Retinal pigment epithelial cell (primary cell): ENCODE measurements around the gene NOS3.

Source experiments
- DNase-seq: peaks from one replicate; pipeline ENCODE4 v3.0.0-alpha.2; 2010; ENCODE audit warnings: low read depth
- H3K4me3 ChIP-seq: 2 replicates; pipeline ENCODE4 v1.5.1; 2011; ENCODE audit warnings: mild to moderate bottlenecking, low read length, control low read depth, moderate library complexity
- TF ChIP-seq, protein P1 (sequence below): conservative IDR thresholded peaks from 2 replicates; pipeline ENCODE4 v1.5.1; 2011; ENCODE audit warnings: low read depth, low read length, control low read depth, inconsistent platforms

The NOS3 gene

GRCh38 chr7:150945171-150945852 lies 45.5 kb upstream of the NOS3 start:
- no peak for DNase-seq
- TF ChIP-seq, protein P1, sequence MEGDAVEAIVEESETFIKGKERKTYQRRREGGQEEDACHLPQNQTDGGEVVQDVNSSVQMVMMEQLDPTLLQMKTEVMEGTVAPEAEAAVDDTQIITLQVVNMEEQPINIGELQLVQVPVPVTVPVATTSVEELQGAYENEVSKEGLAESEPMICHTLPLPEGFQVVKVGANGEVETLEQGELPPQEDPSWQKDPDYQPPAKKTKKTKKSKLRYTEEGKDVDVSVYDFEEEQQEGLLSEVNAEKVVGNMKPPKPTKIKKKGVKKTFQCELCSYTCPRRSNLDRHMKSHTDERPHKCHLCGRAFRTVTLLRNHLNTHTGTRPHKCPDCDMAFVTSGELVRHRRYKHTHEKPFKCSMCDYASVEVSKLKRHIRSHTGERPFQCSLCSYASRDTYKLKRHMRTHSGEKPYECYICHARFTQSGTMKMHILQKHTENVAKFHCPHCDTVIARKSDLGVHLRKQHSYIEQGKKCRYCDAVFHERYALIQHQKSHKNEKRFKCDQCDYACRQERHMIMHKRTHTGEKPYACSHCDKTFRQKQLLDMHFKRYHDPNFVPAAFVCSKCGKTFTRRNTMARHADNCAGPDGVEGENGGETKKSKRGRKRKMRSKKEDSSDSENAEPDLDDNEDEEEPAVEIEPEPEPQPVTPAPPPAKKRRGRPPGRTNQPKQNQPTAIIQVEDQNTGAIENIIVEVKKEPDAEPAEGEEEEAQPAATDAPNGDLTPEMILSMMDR = no peak
- no peak overlapping the region for H3K4me3 ChIP-seq

DNA sequence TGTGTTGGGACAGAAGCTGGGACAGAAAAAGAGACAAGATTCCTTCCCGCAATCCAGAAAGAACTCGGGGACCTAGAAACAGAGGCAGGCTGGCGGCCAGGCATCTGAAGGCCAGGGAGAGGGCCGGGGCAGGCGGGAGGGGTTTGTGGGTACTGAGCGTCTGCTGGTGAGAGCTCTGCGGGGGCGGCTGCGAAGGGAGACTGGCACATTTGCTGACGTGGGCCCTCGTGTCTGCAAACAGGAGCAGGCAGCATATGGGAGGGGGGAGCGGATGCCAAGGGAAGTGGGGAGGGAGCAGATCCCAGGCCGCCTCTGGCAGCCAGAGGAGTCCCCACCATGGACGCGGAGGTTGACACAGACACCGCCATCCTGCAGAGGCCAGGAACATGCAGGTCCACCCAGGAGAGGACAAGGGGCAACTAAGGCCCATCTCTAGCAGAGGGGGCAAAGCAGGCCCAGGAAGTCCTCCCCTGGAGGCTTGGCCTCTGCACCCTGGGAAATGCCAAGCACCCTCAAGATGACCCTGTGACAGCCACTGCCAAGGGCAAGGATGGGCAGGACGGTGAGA lies 44.9 kb upstream of the NOS3 start:
- TF ChIP-seq, protein P1 = no peak
- no peak overlapping the region for H3K4me3 ChIP-seq
- DNase-seq = peak; percentile 88

DNA sequence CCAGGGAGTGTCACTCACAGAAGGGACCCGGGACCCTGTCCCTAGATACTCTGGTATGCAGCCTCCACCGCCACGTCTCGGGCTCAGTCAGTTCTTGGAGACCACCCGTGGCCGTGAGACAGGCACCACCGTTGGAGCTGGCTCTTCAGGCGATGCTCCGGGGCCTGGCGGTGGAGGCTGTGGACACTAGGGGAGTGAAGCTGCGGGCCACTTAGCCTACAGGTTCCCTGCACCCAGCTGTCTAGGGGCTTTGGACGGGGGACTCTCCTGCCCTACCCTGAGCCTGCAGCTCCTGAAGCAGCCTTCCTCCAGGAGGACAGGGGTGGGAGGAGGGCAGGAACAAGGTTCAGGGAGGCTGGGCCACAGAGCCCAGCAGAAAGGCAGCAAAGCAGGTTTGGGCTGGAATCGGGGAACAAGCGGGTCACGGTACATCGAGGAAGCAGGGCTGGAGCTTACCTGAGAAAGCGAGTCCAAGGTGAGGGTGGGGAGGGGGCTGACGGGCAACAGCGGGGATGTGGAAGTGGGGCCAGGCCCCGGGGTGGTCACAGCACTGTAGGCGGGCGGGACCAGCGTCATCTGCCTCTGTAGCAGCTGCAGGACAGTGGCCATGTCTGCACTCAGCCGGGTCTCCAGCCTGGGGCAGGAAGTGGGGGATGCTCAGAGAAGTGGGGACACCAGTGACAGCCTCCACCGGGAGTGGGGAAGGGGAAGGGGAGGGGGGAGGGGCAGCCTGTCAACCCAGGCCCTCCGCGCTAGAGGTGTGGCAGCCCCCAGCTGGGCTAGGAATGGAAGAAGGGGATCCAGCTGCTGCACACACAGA lies 44.2 kb upstream of the NOS3 start:
- TF ChIP-seq, protein P1 = no peak
- no peak overlapping the region for H3K4me3 ChIP-seq
- DNase-seq = no peak

GRCh38 chr7:150947241-150947745 lies 43.5 kb upstream of the NOS3 start:
- H3K4me3 ChIP-seq = no peak overlapping the region
- DNase-seq = no peak
- TF ChIP-seq, protein P1 = no peak

- H3K4me3 ChIP-seq = no peak overlapping the region
- no peak for DNase-seq
- TF ChIP-seq, protein P1 = no peak
These were observed 42.8 kb upstream of the NOS3 start for GRCh38 chr7:150947761-150948651.

DNA sequence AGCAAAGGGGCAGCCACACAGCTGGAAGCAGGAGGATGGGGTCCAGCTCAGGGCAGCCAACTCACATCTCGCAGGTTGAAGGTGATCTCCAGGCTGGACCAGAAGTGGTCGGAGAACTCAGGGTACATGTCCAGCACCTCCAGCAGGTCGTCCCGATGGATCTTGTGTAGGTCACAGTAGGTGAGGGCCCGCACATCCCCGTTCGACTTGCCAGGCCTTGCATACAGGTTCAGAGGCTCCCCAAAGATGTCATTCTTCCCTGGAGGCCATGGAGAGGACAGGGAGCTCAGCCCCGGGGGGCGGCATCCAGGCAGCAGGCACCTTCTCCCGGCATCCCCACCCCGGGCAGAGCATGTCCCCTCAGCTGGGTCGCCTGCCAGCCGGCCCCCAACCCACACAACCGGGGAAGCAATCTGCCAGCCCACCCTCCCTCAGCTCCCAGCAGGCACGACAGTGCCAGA lies 42.0 kb upstream of the NOS3 start:
- TF ChIP-seq, protein P1 = no peak
- no peak overlapping the region for H3K4me3 ChIP-seq
- no peak for DNase-seq
